PC-9 (cell line): Measurements from ENCODE around the gene BARX1. TPM values are rescaled to one million over a fixed set of nuclear protein-coding genes. Genes with fewer than 3 reads are reported as not detected.
"Not testable (repeated sequence)": the region's sequence is repeated elsewhere in the genome, so short reads cannot be mapped to it uniquely, and the experiment has no call there.

Experiments
- BruUV-seq: library from RNA; stranded (reverse); fragments of 400-500 nt; replicated peaks from 2 replicates; lab custom pipeline; 2021; lab: Mats Ljungman, UMichigan
- CTCF ChIA-PET: fragments of 300-600 bp; sonication (Branson Sonifier 250); formaldehyde crosslinking; loops from one replicate; lab custom pipeline; 2022; ENCODE audit warnings: antibody characterized with exemption; lab: Charles Lee
- POLR2A ChIA-PET: fragments of 300-600 bp; sonication (Branson Sonifier 250); formaldehyde crosslinking; loops from one replicate; lab custom pipeline; 2022; ENCODE audit warnings: antibody characterized with exemption; ENCODE audit not compliant: unreplicated experiment; lab: Charles Lee
- DNase-seq, 2 experiments: peaks; one replicate each; pipeline versions ENCODE4 v3.0.0 to v3.0.0-alpha.2; 2015 to 2022; ENCODE audit warnings: mixed read lengths in 1 of 2
- H2AFZ ChIP-seq: fragments of 200-600 bp; sonication (generic); 2 replicates; pipeline ENCODE4 v1.8.1; 2017; ENCODE audit warnings: antibody characterized with exemption
- H3F3A ChIP-seq: fragments of 200-600 bp; sonication (generic); 2 replicates; pipeline ENCODE4 v1.8.1; 2017; ENCODE audit warnings: antibody characterized with exemption, mild to moderate bottlenecking, low read depth; ENCODE audit not compliant: insufficient read depth
- H3K27ac ChIP-seq: fragments of 200-600 bp; sonication (generic); 2 replicates; pipeline ENCODE4 v1.6.1; 2016; ENCODE audit warnings: mixed run types
- H3K27me3 ChIP-seq: fragments of 200-600 bp; sonication (generic); 2 replicates; pipeline ENCODE4 v1.6.1; 2016; ENCODE audit warnings: low read depth, mixed run types; ENCODE audit not compliant: insufficient read depth
- H3K36me3 ChIP-seq: fragments of 200-600 bp; sonication (generic); 2 replicates; pipeline ENCODE4 v1.6.1; 2016; ENCODE audit warnings: low read depth, mixed run types
- H3K4me1 ChIP-seq: fragments of 200-600 bp; sonication (generic); replicated peaks from 2 replicates; pipeline ENCODE4 v1.6.1; 2016; ENCODE audit warnings: mixed run types; ENCODE audit not compliant: insufficient read depth
- H3K4me2 ChIP-seq: fragments of 200-600 bp; sonication (generic); 2 replicates; pipeline ENCODE4 v1.6.1; 2017; ENCODE audit warnings: mixed run types
- H3K4me3 ChIP-seq: fragments of 200-600 bp; sonication (generic); 2 replicates; pipeline ENCODE4 v1.6.1; 2016; ENCODE audit warnings: mixed run types
- H3K79me2 ChIP-seq: fragments of 200-600 bp; sonication (generic); 2 replicates; pipeline ENCODE4 v1.6.1; 2017; ENCODE audit warnings: low read depth, mixed run types
- H3K9me2 ChIP-seq: fragments of 200-600 bp; sonication (generic); 2 replicates; pipeline ENCODE4 v1.8.1; 2017; ENCODE audit warnings: mild to moderate bottlenecking; ENCODE audit not compliant: insufficient read depth
- H3K9me3 ChIP-seq: fragments of 200-600 bp; sonication (generic); 2 replicates; pipeline ENCODE4 v1.8.1; 2016; ENCODE audit warnings: low read depth; ENCODE audit not compliant: insufficient read depth
- H4K20me1 ChIP-seq: fragments of 200-600 bp; sonication (generic); 2 replicates; pipeline ENCODE4 v1.8.1; 2017; ENCODE audit not compliant: insufficient read depth
- EZH2 ChIP-seq: fragments of 200-600 bp; sonication (generic); IDR thresholded peaks from 2 replicates; pipeline ENCODE4 v1.8.0; 2017; ENCODE audit warnings: antibody characterized with exemption, low read depth
- intact Hi-C: fragments of 100-400 bp; cut with micrococcal nuclease; formaldehyde crosslinking; loops from one replicate; pipeline ENCODE4 v1.10.0; 2022; ENCODE audit not compliant: unreplicated experiment
- total RNA-seq: library from RNA; stranded (reverse); gene quantifications from 2 replicates; pipeline ENCODE4 v1.2.3, GENCODE V29; 2021
- TF ChIP-seq, protein P1 (sequence below): fragments of 200-600 bp; sonication (generic); conservative IDR thresholded peaks from 2 replicates; pipeline ENCODE4 v1.6.1; 2017; ENCODE audit warnings: mixed run types, antibody characterized with exemption, mild to moderate bottlenecking, moderate library complexity

Gene BARX1
- total RNA-seq, 1 experiment from 2014 or later = not detected

DNA sequence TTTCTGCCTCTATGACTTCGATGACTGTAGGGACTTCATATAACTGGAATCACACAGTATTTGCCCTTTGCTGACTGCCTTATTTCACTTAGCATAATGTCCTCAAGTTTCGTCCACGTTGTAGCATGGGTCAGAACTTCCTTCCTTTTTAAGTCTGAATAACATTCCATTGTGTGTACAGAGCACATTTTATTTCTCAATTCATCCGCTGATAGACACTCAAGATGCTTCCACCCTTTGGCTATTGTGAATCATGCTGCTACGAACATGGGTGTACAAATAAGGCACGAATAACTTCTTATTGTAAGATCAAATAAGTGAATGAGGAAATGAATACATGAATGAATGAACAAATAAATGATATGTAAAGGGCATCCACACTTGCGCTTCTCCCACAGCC is 13.0 kb downstream of the BARX1 start:
- BruUV-seq = no TSS peak
- Histone ChIP-seq H3K4me1 (no peaks in the 10 kb centered on the region), H4K20me1 (no peaks in the 10 kb centered on the region), H2AFZ (no peak overlapping the region), H3K36me3 (no peaks in the 10 kb centered on the region), H3K4me2 (no peak overlapping the region), H3K27ac (no peak overlapping the region), H3F3A (no peaks in the 10 kb centered on the region), H3K79me2 (no peaks in the 10 kb centered on the region), H3K4me3 (no peak overlapping the region), H3K27me3 (peaks cover 91% of the 10 kb centered on the region), H3K9me2 (no peaks in the 10 kb centered on the region), H3K9me3 (no peaks in the 10 kb centered on the region)
- TF ChIP-seq, protein P1, sequence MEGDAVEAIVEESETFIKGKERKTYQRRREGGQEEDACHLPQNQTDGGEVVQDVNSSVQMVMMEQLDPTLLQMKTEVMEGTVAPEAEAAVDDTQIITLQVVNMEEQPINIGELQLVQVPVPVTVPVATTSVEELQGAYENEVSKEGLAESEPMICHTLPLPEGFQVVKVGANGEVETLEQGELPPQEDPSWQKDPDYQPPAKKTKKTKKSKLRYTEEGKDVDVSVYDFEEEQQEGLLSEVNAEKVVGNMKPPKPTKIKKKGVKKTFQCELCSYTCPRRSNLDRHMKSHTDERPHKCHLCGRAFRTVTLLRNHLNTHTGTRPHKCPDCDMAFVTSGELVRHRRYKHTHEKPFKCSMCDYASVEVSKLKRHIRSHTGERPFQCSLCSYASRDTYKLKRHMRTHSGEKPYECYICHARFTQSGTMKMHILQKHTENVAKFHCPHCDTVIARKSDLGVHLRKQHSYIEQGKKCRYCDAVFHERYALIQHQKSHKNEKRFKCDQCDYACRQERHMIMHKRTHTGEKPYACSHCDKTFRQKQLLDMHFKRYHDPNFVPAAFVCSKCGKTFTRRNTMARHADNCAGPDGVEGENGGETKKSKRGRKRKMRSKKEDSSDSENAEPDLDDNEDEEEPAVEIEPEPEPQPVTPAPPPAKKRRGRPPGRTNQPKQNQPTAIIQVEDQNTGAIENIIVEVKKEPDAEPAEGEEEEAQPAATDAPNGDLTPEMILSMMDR = no peak
- no peak for TF ChIP-seq EZH2
- no peak for DNase-seq
- POLR2A ChIA-PET = no interaction called here
- intact Hi-C loops = no loop called here
- CTCF ChIA-PET = no interaction called here

DNA sequence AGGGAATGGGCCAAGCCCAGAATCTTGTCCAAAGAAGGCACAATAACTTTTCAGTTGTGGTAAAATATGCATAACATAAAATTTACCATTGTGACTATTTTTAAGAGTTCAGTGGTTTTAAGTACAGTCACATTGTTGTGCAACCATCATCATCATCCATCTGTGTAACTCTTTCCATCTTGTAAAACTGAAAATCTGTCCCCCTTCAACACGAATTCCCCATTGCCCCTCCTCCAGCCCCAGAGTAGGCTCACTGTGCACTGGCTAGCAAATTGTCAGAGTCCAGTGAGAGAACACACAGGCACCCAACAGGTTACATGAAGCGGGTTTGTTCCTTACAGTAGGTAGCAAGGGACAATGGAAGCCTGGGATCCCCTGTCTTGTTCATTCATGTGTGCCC is 13.7 kb downstream of the BARX1 start:
- no peaks in the 10 kb centered on the region for H4K20me1 ChIP-seq
- DNase-seq = no peak
- H3F3A ChIP-seq = no peaks in the 10 kb centered on the region
- H3K9me2 ChIP-seq = no peaks in the 10 kb centered on the region
- no TSS peak for BruUV-seq
- no peak overlapping the region for H3K4me3 ChIP-seq
- CTCF ChIA-PET = no interaction called here
- intact Hi-C loops = no loop called here
- H3K79me2 ChIP-seq = no peaks in the 10 kb centered on the region
- peaks cover 91% of the 10 kb centered on the region for H3K27me3 ChIP-seq
- TF ChIP-seq EZH2 = no peak
- TF ChIP-seq, protein P1 = no peak
- H3K4me1 ChIP-seq = no peaks in the 10 kb centered on the region
- H3K9me3 ChIP-seq = no peaks in the 10 kb centered on the region
- H3K4me2 ChIP-seq = no peak overlapping the region
- H3K27ac ChIP-seq = no peak overlapping the region
- POLR2A ChIA-PET = no interaction called here
- no peak overlapping the region for H2AFZ ChIP-seq
- H3K36me3 ChIP-seq = no peaks in the 10 kb centered on the region

GRCh38 chr9:93940951-93941350 is 14.2 kb downstream of the BARX1 start:
- Histone ChIP-seq H3K9me2 (no peaks in the 10 kb centered on the region), H3K9me3 (no peaks in the 10 kb centered on the region), H3K4me1 (no peaks in the 10 kb centered on the region), H4K20me1 (no peaks in the 10 kb centered on the region), H2AFZ (no peak overlapping the region), H3K27me3 (peaks cover 91% of the 10 kb centered on the region), H3K27ac (no peak overlapping the region), H3K36me3 (no peaks in the 10 kb centered on the region), H3K79me2 (no peaks in the 10 kb centered on the region), H3K4me2 (no peak overlapping the region), H3F3A (no peaks in the 10 kb centered on the region), H3K4me3 (no peak overlapping the region)
- no peak for DNase-seq
- intact Hi-C loops = no loop called here
- TF ChIP-seq, protein P1 = no peak
- no peak for TF ChIP-seq EZH2
- no TSS peak for BruUV-seq
- POLR2A ChIA-PET = no interaction called here
- CTCF ChIA-PET = no interaction called here

GRCh38 chr9:93939589-93939988 is 15.6 kb downstream of the BARX1 start:
- H3K4me1 ChIP-seq, H3F3A ChIP-seq, H3K79me2 ChIP-seq, intact Hi-C loops, H3K36me3 ChIP-seq, BruUV-seq, H3K9me3 ChIP-seq, H2AFZ ChIP-seq, DNase-seq, H3K4me3 ChIP-seq, H3K4me2 ChIP-seq, H4K20me1 ChIP-seq, H3K9me2 ChIP-seq, POLR2A ChIA-PET, CTCF ChIA-PET, H3K27ac ChIP-seq: not testable (repeated sequence)
- H3K27me3 ChIP-seq = peaks cover 91% of the 10 kb centered on the region
